Bronchial epithelial cell (primary cell): Measurements from ENCODE around the gene PMS1. TPM values are rescaled to one million over a fixed set of nuclear protein-coding genes. Genes with fewer than 3 reads are reported as not detected.

Experiments
- DNase-seq: peaks from one replicate; pipeline ENCODE4 v3.0.0-alpha.2; 2010; ENCODE audit warnings: low read depth
- FAIRE-seq: peaks from 2 replicates; lab custom pipeline; 2011; peaks lifted over from hg19 to GRCh38; lab: Jason Lieb, UNC
- H3K27me3 ChIP-seq: 2 replicates; pipeline ENCODE4 v1.5.1; 2011; ENCODE audit warnings: low read length; ENCODE audit not compliant: control insufficient read depth, insufficient read depth
- H3K36me3 ChIP-seq: 2 replicates; pipeline ENCODE4 v1.5.1; 2011; ENCODE audit warnings: low read length; ENCODE audit not compliant: control insufficient read depth, insufficient read depth
- H3K4me3 ChIP-seq: 2 replicates; pipeline ENCODE4 v1.5.1; 2011; ENCODE audit warnings: mild to moderate bottlenecking, low read depth, low read length, control low read depth
- total RNA-seq: library from RNA; depleted of rRNA; stranded (reverse); fragments of >200 nt; gene quantifications from 2 replicates; pipeline ENCODE4 v1.2.1, GENCODE V29; 2014
- TF ChIP-seq, protein P1 (sequence below): IDR thresholded peaks from 2 replicates; pipeline ENCODE4 v1.5.1; 2011; ENCODE audit warnings: mild to moderate bottlenecking, moderate library complexity, low read length, control low read depth, inconsistent platforms; ENCODE audit not compliant: insufficient read depth, severe bottlenecking

PMS1 gene
- total RNA-seq, 1 donor from 2014 or later: 22.6 TPM

DNA sequence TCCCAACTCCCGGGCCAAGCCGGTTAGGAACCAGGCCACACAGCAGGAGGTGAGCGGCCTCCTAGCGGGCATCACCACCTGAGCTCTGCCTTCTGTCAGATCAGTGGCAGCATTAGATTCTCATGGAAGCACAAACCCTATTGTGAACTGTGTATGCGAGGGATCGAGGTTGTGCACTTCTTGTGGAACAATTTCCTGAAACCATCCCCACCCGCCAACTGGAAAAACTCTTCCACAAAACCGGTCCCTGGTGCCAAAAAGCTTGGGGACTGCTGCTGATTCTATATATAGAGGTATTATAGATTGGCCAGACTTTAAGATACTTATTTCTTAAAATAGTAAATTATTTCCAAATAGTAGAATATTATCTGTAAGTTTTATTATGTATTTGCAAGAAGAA, 89.4 kb downstream of the PMS1 start:
- Histone ChIP-seq H3K36me3 (peaks cover 2% of the 10 kb centered on the region), H3K27me3 (no peaks in the 10 kb centered on the region), H3K4me3 (no peak overlapping the region)
- TF ChIP-seq, protein P1, sequence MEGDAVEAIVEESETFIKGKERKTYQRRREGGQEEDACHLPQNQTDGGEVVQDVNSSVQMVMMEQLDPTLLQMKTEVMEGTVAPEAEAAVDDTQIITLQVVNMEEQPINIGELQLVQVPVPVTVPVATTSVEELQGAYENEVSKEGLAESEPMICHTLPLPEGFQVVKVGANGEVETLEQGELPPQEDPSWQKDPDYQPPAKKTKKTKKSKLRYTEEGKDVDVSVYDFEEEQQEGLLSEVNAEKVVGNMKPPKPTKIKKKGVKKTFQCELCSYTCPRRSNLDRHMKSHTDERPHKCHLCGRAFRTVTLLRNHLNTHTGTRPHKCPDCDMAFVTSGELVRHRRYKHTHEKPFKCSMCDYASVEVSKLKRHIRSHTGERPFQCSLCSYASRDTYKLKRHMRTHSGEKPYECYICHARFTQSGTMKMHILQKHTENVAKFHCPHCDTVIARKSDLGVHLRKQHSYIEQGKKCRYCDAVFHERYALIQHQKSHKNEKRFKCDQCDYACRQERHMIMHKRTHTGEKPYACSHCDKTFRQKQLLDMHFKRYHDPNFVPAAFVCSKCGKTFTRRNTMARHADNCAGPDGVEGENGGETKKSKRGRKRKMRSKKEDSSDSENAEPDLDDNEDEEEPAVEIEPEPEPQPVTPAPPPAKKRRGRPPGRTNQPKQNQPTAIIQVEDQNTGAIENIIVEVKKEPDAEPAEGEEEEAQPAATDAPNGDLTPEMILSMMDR: no peak
- no peak for FAIRE-seq
- DNase-seq: no peak

DNA sequence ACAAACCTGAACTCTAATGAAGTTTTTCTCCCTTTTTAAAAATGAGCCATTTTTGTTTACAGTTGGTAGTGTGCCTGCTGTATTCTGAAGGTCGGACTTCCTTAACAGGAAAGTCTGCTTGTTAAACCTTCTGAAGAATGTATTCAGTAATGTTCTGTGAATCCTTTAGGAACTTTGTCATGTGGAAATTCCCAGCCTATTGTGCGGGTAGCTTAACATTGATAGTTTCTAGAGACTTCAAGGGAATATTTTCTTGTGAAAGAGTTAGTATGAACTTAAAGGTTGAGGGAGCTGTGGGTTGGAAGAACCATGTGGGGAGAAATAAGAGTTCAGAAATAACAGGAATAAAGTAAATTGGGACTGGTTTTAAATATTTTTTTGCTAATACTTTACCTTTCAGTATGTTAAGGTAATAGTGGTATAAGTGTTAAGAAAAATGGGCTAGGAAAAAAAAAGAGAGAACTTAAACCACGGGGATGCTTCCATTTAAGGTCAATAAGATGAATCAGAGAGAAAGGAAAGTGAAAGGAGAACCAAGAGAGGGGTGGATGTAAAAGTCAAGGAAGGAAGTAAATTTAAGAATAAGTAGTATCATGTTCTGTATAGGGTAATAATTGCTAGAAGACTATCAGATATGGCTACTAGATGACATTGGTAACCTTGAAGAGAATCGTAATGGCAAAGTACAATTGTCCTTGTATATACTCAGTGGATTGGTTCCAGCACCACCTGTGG, 90.5 kb downstream of the PMS1 start:
- Histone ChIP-seq H3K4me3 (no peak overlapping the region), H3K27me3 (no peaks in the 10 kb centered on the region), H3K36me3 (peaks cover 2% of the 10 kb centered on the region)
- FAIRE-seq: no peak
- DNase-seq: no peak
- TF ChIP-seq, protein P1: no peak

DNA sequence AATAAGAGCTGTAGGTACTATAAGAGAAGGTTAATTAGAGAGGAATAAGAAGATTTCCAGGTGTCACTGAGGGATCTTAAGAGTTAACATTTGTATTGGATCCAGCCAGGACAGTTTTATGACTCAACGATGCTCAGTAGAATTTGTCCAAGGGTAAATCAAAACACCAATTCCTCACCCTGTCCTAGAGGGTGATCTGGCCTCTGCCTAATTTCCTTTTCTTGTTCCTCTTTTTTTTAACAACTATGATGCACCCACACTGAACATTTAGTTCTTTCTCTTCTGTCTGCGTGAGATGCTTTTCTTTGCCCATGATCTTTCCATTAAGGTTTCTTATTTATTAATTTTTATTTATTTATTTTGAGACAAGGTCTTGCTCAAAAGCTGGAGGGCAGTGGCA, 92.0 kb downstream of the PMS1 start:
- TF ChIP-seq, protein P1: no peak
- no peaks in the 10 kb centered on the region for H3K27me3 ChIP-seq
- DNase-seq (no peak), FAIRE-seq (no peak)
- H3K4me3 ChIP-seq: no peak overlapping the region
- peaks cover 2% of the 10 kb centered on the region for H3K36me3 ChIP-seq

DNA sequence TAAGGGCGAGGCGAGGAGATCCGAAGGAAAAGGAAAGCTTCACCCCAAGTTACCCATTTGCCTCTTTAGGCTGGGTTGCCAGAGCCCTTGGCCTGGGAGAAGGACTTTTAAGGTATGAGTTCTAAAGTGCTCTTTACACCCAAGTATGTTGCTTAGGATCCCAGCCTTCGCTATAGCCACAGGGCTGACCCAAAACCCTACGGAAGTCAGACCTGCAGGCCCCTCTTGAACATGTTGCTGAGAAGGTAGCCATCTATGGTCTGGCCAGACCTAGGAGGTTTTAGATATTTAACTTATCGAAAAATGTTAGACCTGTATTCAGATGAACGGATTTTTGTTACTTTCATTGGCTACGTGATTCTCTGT, 95.4 kb downstream of the PMS1 start:
- DNase-seq (no peak), FAIRE-seq (no peak)
- Histone ChIP-seq H3K4me3 (no peak overlapping the region), H3K27me3 (no peaks in the 10 kb centered on the region), H3K36me3 (no peaks in the 10 kb centered on the region)
- TF ChIP-seq, protein P1: no peak

GRCh38 chr2:189880429-189880828, 96.2 kb downstream of the PMS1 start:
- TF ChIP-seq, protein P1: no peak
- DNase-seq (no peak), FAIRE-seq (no peak)
- no peaks in the 10 kb centered on the region for H3K36me3 ChIP-seq
- no peaks in the 10 kb centered on the region for H3K27me3 ChIP-seq
- no peak overlapping the region for H3K4me3 ChIP-seq
